IPS-11a (cell line): ENCODE measurements around the gene NPC1.
"Not testable (repeated sequence)": the region's sequence is repeated elsewhere in the genome, so short reads cannot be mapped to it uniquely, and the experiment has no call there.

ENCODE experiments used
- H3K4me3 ChIP-seq: one replicate; pipeline ENCODE4 v1.5.1; 2013; ENCODE audit warnings: low read depth, low read length, control low read depth

The NPC1 gene

GRCh38 chr18:23526501-23527063 is 59.7 kb downstream of the NPC1 start:
- no peak overlapping the region for H3K4me3 ChIP-seq

- H3K4me3 ChIP-seq: no peak overlapping the region
These were observed 62.0 kb downstream of the NPC1 start for GRCh38 chr18:23524213-23524707.

- H3K4me3 ChIP-seq: no peak overlapping the region
These were observed 62.7 kb downstream of the NPC1 start for GRCh38 chr18:23523429-23524212.

GRCh38 chr18:23521907-23522306 is 64.4 kb downstream of the NPC1 start:
- H3K4me3 ChIP-seq: no peak overlapping the region

GRCh38 chr18:23521271-23521670 is 65.0 kb downstream of the NPC1 start:
- no peak overlapping the region for H3K4me3 ChIP-seq

GRCh38 chr18:23519734-23520133 is 66.6 kb downstream of the NPC1 start:
- no peak overlapping the region for H3K4me3 ChIP-seq

- H3K4me3 ChIP-seq: no peak overlapping the region
These were observed 70.3 kb downstream of the NPC1 start for GRCh38 chr18:23515911-23516546.

GRCh38 chr18:23512641-23513040 is 73.7 kb downstream of the NPC1 start:
- no peak overlapping the region for H3K4me3 ChIP-seq

- not testable (repeated sequence) for H3K4me3 ChIP-seq
These were observed 74.1 kb downstream of the NPC1 start for GRCh38 chr18:23512216-23512615.

GRCh38 chr18:23510923-23511322 is 75.4 kb downstream of the NPC1 start:
- H3K4me3 ChIP-seq: not testable (repeated sequence)

GRCh38 chr18:23506393-23506792 is 79.9 kb downstream of the NPC1 start:
- no peak overlapping the region for H3K4me3 ChIP-seq

GRCh38 chr18:23504720-23505119 is 81.6 kb downstream of the NPC1 start:
- H3K4me3 ChIP-seq: no peak overlapping the region

- peak overlapping the region; percentile 72 for H3K4me3 ChIP-seq
These were observed 82.4 kb downstream of the NPC1 start for GRCh38 chr18:23503963-23504344.

GRCh38 chr18:23503038-23503962 is 83.0 kb downstream of the NPC1 start, which contains the start of gene RMC1:
RMC1 (plus strand) TSS chr18:23503511; CDS start chr18:23503619, 108 bp downstream.
- H3K4me3 ChIP-seq: peak within 1 kb of the TSS; percentile 72

GRCh38 chr18:23502516-23503037 is 83.7 kb downstream of the NPC1 start:
- H3K4me3 ChIP-seq: peak overlapping the region; percentile 72

GRCh38 chr18:23501626-23502025 is 84.7 kb downstream of the NPC1 start:
- no peak overlapping the region for H3K4me3 ChIP-seq

GRCh38 chr18:23499291-23499781 is 87.0 kb downstream of the NPC1 start:
- H3K4me3 ChIP-seq: no peak overlapping the region

- no peak overlapping the region for H3K4me3 ChIP-seq
These were observed 87.4 kb downstream of the NPC1 start for GRCh38 chr18:23498877-23499276.

GRCh38 chr18:23498117-23498516 is 88.2 kb downstream of the NPC1 start:
- H3K4me3 ChIP-seq: no peak overlapping the region

GRCh38 chr18:23495723-23496440 is 90.4 kb downstream of the NPC1 start:
- no peak overlapping the region for H3K4me3 ChIP-seq
